GM18498 (cell line): ENCODE data around the gene TSR3.

Experiments
- ATAC-seq: cut with Tn5 transposase; IDR thresholded peaks from one replicate; pipeline ENCODE4 v1.9.1; 2021; ENCODE audit warnings: mild to moderate bottlenecking, moderate library complexity; ENCODE audit not compliant: unreplicated experiment

TSR3 gene

DNA sequence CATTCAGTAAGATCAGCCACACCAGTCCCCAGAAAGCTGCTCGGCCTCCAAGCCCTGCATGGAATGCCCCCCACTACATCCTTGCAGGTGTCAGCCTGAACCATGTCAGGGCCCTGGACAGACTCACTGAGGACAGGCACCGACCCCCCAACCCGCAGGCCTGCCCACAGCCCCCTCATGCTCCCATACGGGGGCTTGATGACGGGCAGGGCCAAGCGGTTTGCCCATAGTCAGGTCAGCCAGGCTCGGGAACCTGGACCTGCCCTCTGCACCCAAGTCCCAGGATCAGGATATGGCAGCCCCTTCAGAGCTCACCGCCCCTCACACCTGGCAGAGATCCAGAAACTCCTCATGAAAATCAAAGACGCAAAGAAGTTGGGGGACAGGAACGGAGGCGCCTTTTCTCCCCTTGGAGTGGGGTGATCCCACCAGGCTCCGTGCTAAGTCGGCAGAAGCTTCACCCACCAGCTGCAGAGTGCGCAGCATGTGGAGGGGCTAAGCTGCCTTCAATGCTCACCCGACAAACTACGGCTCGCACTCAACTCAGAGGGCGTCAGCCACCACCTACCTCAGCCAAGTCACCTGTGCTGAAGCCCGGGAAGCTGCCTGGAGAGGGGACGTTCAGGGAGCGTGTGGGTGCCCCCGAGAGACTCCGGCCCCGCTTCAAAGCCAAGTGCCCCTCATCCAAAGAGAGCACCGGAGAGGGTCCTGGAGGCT, 26.6 kb upstream of the TSR3 start:
- no peak for ATAC-seq

DNA sequence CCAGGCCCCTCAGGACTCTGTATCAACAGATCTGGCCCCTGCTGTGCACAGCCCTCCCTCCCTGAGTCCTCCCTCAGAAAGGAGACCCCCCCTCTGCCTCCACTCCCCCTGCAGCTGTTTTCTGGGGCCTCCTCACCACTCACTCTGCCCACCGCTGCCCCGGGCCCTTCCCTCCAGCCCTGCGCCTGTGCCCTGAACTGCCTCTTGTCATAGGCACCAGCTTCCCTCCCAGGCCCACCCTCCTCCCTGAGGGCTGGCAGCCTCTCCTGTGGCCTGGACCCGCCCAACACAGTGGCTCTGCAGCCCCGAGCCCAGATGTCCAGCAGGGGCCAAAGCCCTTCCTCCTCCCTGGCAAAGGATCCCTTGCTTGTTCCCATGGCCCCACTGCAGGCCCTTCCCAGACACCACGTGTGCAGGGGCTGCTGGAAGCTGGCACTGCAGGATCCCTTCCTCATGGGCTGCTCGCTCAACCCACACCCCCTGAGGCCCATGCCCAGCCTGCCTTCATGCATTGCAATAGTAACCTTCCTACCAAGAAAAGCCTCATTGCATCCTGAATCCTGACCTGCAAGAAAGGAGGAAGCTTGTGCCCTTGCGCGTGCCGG, 25.8 kb upstream of the TSR3 start:
- ATAC-seq: no peak

DNA sequence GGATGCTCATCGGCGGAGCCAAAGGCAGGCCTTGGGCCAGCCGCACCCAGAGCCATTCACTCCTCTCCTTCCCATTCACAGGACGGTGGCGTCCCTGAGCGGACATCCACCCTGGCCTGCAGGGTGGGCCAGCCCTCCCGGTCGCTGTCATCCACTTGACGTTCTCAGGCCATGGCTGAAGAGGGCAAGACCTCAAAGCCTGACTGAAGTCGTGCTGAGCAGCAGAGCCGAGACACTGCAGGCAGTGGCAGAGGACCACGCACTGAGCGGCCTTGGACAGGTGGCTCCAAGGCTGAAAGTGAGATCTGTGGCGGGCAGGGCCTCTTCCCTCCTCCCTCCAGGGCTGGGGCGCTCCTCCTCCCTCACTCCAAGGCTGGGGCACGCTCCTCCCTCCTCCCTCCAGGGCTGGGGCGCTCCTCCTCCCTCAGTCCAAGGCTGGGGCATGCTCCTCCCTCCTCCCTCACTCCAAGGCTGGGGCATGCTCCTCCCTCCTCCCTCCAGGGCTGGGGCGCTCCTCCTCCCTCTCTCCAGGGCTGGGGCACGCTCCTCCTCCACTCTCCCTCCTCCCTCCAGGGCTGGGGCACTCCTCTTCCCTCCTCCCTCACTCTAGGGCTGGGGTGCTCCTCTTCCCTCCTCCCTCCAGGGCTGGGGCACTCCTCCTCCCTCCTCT, 24.2 kb upstream of the TSR3 start:
- no peak for ATAC-seq

DNA sequence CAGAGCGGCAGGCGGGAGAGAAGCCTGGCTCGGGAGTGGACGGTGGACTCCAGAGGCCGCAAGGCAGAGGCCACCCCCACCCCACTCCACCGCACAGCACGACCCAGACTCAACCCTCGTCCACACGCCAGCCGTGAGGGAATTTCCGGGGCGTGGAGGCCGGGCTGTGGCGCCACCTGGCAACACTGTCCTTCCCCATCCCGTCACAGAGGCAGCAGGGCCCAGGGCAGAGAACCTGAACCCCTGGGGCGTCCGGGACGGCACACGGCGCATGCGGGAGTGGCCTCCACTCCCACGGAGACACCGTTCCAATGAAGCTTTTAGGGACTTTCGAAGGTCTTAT, 23.6 kb upstream of the TSR3 start:
- ATAC-seq: no peak

DNA sequence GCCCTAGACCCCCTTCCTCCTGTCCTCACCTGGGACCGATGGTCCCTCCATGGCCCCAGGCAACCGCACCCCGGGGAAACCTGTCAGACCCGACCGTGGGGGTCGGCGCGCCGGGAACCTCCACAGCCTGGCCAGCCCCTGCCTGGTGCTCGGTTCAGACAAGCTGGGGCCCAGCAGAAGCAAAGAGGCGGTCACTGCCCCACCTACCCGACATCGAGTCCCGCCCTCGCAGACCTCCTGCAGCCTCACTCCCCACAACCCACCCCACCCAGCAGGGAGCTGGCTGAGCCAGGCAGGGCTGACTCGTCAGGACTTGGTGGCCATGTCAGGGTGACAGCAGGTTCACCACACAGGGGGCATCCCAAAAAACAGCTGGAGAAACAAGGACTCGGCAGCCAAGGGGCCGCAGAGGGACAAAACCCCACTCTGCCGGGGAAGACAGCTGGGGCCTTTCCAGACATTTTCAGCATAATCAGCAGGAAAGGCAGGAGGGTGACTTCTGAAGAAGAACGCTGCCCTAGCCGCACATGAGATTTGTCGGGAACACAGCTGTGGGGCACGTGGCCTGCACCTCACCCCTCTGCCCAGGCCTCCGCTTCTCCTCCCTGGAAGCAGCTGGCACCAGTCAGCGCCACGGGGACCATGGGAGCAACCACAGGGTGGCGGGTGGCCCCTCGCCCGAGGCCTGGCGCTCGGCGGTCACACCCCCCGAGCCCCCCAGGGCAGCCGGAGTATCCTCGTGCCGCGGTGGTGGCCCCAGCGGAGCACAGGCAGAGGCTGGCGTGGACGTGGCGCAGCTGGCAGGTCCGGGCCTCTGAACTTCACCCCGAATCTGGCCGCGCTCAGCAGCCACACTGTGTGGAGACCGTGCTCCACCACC, 23.0 kb upstream of the TSR3 start:
- ATAC-seq: no peak

DNA sequence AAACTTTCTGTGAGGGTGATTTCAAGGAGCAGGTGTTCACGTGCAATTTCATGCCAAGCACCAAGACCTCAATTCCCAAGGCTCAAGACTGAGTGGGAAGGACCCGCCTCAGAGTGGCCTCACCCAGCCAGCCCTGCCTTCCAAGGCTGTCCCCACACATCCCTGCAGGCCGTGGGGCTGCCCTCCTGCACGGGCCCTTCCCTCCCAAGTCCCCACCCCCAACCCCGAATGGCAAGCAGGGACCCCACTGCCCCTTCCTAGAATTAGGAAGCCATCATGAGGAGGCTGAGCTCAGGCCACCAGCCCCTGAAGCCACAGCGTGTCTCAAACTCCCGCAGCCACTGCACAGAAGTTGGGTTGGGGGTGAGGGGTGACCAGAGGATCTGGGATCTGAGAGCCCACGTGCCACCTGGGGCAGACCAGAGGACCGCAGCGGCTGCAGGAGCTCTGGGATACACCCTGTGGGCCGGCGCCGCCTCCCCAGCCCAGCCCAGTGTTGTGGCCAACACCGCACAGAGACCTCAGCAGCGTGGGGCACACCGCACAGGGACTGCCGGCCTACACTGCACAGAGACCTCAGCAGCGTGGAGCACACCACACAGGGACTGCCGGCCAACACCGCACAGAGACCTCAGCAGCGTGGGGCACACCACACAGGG, 20.7 kb upstream of the TSR3 start:
- ATAC-seq: no peak

DNA sequence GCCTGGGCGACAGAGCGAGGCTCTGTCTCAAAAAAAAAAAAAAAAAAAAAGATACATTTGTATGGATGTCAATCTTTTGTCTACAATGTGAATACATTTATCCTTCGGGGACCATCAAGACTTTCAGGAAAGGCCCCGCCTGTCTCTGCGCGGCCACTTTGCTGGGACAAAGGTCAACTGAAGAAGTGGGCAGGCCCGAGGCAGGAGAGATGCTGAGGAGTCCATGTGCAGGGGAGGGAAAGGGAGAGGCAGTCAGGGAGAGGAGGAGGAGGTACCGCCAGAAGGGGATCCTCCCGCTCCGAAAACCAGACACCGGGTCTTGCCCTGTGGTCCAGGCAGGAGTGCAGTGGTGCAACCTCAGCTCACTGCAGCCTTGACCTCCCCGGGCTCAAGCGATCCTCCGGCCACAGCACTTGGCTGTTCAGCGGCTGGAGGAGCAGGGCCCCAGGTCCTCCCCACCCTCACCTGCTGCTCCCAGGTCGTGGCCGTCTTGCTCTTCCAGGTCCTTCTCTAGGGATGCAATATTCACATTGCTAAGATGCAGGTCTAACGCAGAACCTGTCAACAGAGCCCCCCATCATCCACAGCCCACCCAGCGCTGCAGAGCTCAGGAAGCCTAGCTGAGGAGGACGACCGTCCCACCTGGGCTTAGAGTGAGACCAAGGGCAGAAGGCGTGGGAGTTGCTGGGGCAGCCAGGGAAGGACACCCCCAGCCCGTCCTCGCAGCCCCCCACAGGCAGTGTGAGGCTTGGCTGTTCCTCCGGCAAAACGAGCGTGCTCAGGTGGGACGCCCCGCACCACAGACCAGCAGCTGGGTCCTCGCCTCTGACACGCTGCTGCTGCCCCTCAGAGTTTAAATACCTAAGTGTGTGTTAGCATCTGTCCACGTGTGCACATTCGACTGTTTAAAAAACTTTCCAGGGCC, 19.6 kb upstream of the TSR3 start:
- no peak for ATAC-seq

DNA sequence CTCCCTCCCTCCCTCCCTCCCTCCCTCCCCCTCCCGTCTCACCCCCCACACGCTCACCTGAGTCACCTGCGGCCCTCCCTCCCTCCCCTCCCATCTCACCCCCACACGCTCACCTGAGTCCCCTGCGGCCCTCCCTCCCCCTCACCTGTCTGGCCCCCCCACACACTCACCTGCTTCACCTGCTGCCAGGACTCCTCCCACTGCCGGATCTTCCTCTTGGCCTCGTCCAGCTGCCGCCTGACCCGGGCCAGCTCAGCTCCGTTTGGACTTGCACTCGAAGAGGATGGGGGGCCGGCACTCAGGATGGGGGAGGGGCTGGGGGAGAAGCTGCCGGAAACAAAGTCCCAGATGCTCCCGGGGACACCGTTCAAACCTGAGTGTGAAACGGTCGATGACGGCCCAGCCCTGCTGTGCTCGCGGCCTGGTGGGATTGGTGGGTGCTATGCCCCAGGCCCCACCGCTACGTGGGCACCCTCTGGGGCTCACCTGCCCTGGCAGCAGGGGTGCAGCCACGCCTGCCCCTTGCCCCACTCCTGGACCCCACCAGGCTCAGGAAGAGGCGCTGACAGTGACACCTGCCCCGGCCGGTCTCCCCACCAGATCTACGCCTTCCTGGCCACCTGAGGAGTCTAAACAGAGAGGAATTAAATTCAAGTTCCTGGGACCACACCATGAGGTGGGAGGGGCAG, 16.0 kb upstream of the TSR3 start:
- no peak for ATAC-seq

DNA sequence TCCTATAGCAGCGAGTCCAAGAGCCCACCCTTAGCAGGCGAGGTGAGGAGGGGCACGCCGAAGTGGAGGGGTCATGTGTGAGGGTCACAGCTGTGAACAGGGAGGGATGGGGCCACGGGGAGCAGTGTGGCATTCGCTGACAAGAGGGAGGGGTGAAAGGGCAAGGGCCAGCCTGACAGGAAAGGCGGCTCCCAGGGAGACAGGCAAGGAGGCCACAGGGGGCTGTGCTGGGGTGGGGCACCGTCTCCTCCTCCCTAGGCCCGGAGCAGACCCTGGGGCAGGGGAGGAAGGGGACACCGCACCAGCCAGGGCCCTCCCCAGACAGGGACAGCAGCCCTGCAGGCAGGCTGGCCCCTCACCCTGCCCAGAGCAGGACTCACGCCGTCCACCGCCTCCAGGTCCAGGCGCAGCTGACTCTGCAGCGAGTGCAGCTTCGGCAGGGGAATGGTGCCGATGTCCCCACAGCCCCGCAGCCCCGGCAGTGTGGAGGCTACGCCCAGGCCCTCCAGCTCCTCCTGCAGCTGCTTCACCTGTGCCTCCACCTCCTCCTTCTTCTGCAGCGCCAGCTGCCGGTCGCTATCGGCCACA, 15.1 kb upstream of the TSR3 start:
- ATAC-seq: no peak

DNA sequence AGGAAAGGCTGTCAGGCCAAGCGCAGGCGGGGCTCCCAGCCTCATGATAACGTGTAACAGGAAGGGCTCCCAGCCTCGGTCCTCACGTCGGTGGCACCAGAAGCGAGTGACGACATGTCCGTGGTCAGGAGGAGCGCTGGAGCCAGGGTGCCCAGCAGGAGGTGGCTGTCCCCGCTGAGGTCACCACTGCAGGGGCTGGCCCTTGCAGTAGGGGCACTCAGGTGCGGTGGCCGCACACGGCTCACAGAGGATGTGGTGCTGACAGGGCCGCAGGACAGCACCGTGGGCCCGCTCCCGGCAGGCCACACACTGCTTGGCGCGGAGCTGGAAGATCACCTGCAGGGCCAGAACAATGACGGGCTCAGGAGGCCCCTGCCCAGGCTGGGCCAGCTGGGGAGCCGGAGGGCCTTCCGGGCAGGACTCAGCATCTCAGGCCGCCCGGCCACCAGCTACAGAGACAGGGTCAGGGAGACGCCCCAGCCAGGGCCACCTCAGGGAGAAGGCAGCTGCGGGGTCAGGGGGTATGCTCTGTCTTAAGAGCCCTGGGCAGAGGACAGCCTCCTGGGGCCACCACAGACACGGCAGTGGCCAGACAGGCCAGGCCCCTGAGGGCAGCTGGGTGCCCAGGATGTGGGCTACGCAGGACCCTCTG, 14.5 kb upstream of the TSR3 start:
- no peak for ATAC-seq

DNA sequence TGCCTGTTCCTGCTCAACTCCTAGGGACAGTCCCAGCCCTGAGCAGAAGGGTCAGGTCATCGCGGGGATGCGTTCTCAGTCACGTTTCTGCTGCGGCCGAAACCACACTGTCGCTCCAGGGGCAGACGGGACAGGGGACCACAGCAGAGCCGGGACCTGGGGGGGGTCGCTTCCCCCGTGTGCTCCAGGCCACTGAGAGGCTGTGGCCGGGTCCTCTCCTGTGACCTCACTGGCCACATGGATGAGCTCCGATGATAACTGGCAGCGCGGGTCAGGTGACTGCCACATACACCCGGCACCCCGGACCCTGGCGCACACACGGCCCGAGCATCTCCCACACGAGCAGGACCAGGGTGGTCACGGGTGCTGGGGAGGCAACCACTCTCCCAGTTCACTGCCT, 12.8 kb upstream of the TSR3 start:
- no peak for ATAC-seq

DNA sequence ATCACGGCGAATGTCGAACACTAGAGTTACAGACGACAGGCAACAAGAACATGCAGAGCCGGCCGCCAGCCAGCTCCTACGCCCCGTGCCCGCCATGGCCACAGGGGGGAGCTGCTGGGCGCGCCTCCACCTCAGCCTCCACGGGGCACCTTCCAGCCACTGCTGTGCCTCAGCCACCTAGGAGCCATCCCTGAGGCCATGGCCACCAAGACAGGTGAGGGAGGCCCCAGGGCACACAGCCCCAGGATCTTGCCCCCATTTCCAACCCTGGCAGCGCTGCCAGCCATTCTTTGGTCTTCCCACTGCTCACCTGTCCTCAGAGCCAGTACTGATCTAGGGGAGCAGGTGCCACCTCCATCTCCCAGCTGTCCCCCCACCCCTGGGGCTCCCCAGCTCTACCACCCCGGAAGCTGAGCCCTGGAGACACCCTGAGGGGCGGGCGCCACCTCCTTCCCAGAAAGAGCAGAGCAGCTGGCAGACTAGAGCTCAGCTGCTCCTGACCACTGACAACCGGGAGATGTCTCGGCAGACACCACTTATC, 11.9 kb upstream of the TSR3 start:
- no peak for ATAC-seq

DNA sequence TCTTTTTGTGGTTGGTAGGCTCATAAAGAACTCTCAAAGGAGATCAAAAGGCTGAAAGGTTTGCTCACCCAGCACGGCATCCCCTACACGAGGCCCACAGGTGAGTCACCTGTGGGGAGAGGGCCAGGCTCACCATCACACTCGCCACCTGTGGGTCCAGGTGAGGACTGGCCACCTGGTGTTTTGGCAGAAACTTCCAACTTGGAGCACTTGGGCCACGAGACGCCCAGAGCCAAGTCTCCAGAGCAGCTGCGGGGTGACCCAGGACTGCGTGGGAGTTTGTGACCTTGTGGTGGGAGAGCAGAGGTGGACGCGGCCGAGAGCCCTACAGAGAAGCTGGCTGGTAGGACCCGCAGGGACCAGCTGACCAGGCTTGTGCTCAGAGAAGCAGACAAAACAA, 11.1 kb upstream of the TSR3 start:
- no peak for ATAC-seq

DNA sequence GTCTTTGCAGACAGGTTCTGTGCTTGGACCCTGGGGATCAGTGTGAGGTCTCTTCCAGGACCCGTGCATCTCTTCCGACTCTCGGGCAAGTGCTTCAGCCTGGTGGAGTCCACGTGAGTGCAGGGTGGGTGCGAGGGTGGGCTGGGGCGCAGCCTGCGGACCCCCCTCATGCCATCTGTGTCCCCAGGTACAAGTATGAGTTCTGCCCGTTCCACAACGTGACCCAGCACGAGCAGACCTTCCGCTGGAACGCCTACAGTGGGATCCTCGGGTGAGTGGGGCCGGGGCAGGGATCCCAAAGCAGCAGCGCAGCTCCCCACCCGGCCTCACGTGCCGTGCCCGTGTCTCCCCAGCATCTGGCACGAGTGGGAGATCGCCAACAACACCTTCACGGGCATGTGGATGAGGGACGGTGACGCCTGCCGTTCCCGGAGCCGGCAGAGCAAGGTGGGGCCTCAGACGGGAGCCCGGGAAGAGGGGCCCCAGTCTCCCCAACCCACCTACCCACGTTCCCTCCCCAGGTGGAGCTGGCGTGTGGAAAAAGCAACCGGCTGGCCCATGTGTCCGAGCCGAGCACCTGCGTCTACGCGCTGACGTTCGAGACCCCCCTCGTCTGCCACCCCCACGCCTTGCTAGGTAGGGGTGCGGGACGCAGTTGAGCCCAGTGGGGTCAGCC, 10.1 kb upstream of the TSR3 start:
- ATAC-seq: no peak

DNA sequence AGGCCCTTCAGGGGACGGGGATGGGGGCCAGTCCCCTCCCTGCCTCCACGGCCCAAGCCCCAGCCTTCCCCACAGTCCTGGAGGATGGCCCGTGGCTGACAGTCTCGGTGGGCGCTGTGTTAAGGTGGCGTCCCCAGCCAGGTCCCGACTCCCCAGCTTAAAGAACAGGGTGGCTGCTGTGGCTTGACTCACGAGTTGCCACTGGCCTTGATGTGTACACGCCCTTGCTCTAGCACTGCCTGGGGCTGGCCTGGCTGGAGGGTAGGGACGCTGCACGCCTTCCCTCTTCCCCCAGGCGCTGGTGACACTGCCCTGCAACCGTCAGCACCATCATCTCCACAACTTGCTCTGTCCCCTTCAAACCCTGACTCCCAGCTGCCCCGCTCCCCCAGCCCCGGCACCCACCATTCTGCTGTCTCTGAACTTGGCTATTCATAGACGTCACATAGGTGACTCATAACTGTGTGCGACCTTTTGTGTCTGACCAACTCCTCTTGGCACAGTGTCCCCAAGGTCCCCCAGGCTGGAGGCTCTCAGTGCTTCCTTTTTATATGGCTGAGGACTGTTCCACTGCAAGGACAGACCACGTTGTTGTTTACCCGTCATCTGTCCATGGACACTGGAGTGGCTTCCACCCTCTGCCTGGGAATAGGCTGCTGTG, 6.4 kb upstream of the TSR3 start:
- no peak for ATAC-seq

DNA sequence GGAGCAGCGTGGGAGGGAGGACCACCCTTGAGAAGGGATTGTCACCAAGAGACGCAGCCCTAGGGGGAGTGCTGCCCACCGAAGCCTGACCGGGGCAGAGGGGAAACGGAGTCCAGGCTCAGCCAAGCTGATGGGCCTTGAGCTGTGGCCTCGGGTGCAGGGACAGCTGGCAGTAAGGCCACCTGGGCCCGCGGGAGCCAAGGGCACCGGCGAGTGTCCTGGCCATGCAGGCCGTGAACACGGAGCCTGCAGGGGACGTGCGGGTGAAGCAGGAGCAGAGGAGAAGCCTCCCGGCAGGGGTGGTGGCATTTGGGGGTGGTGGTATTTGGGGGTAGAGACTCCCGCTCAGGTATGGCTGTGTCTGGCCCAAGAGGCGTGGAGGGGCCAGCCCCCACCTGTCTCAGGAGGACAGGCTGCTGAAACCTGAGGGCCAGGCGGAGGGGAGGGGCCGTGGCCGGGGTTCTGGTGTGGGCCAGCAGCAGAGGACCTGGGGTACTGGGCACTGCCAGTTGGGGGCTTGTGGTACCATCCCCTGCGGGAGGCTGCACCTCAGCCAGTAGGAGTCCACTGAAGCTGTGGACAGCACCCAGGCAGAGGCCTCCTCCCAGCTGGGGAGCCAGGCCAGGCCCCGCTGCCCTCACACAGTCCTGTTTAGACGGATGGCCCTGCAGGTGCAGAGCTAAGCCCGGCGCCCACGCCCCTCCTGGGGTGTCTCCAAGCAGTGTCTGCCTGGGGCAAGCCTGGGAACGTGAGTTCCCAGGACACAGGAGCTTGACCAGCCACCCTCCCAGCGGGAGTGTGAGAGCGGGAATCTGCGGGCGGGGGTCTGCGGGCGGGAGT, 4.6 kb upstream of the TSR3 start:
- ATAC-seq: no peak
